Astrocyte (in vitro differentiated cells and primary cell): ENCODE measurements around the gene DHX58.

Source experiments
- CTCF ChIP-seq: IDR thresholded peaks from 2 replicates; pipeline ENCODE4 v1.5.1; 2011; ENCODE audit warnings: low read depth, mild to moderate bottlenecking, inconsistent platforms, low read length, moderate library complexity; ENCODE audit not compliant: insufficient read depth
- EZH2 ChIP-seq: IDR thresholded peaks from 2 replicates; pipeline ENCODE4 v1.6.1; 2012; ENCODE audit warnings: mild to moderate bottlenecking, low read length, inconsistent platforms; ENCODE audit not compliant: insufficient read depth

GRCh38 chr17:42131981-42132432 is 19.5 kb upstream of the DHX58 start:
- TF ChIP-seq CTCF (no peak), EZH2 (no peak)
